ENCODE data around the gene KCTD4.

KCTD4 gene

GRCh38 chr13:45231305-45231704 is 30.5 kb upstream of the KCTD4 start:
- no peaks in the 10 kb centered on the region for H3K36me3 ChIP-seq (ENCODE audit: control insufficient read depth in 5 of 5, insufficient read depth in 5 of 5, low read length in 5 of 5)
- no peak overlapping the region for H3K4me3 ChIP-seq (ENCODE audit: low read depth in 1 of 5, low read length in 5 of 5)
- H3K27ac ChIP-seq (ENCODE audit: low read depth, low read length): no peak overlapping the region
- H3K4me1 ChIP-seq (ENCODE audit: control insufficient read depth in 5 of 5, insufficient read depth in 5 of 5, low read length in 5 of 5): no peaks in the 10 kb centered on the region
- H3K9me3 ChIP-seq (ENCODE audit: control insufficient read depth in 5 of 5, low read length in 5 of 5): no peaks in the 10 kb centered on the region
- no peak overlapping the region for H3K9ac ChIP-seq (ENCODE audit: low read length in 5 of 5)
- H3K27me3 ChIP-seq (ENCODE audit: control insufficient read depth in 5 of 5, insufficient read depth in 4 of 5, low read length in 5 of 5): no peaks in the 10 kb centered on the region

- no peaks in the 10 kb centered on the region for H3K9me3 ChIP-seq (ENCODE audit: control insufficient read depth in 5 of 5, low read length in 5 of 5)
- H3K27ac ChIP-seq (ENCODE audit: low read depth, low read length): no peak overlapping the region
- H3K4me3 ChIP-seq (ENCODE audit: low read depth in 1 of 5, low read length in 5 of 5): no peak overlapping the region
- no peaks in the 10 kb centered on the region for H3K27me3 ChIP-seq (ENCODE audit: control insufficient read depth in 5 of 5, insufficient read depth in 4 of 5, low read length in 5 of 5)
- no peak overlapping the region for H3K9ac ChIP-seq (ENCODE audit: low read length in 5 of 5)
- no peaks in the 10 kb centered on the region for H3K4me1 ChIP-seq (ENCODE audit: control insufficient read depth in 5 of 5, insufficient read depth in 5 of 5, low read length in 5 of 5)
- H3K36me3 ChIP-seq (ENCODE audit: control insufficient read depth in 5 of 5, insufficient read depth in 5 of 5, low read length in 5 of 5): no peaks in the 10 kb centered on the region
Measured at GRCh38 chr13:45229172-45229571, 28.3 kb upstream of the KCTD4 start.

- Histone ChIP-seq H3K4me3 (ENCODE audit: low read depth in 1 of 5, low read length in 5 of 5) (no peak overlapping the region), H3K36me3 (ENCODE audit: control insufficient read depth in 5 of 5, insufficient read depth in 5 of 5, low read length in 5 of 5) (no peaks in the 10 kb centered on the region), H3K27me3 (ENCODE audit: control insufficient read depth in 5 of 5, insufficient read depth in 4 of 5, low read length in 5 of 5) (no peaks in the 10 kb centered on the region), H3K9ac (ENCODE audit: low read length in 5 of 5) (no peak overlapping the region), H3K27ac (ENCODE audit: low read depth, low read length) (no peak overlapping the region), H3K4me1 (ENCODE audit: control insufficient read depth in 5 of 5, insufficient read depth in 5 of 5, low read length in 5 of 5) (no peaks in the 10 kb centered on the region), H3K9me3 (ENCODE audit: control insufficient read depth in 5 of 5, low read length in 5 of 5) (no peaks in the 10 kb centered on the region)
Measured at GRCh38 chr13:45228002-45228401, 27.2 kb upstream of the KCTD4 start.

- H3K27me3 ChIP-seq (ENCODE audit: control insufficient read depth in 5 of 5, insufficient read depth in 4 of 5, low read length in 5 of 5): no peaks in the 10 kb centered on the region
- H3K9ac ChIP-seq (ENCODE audit: low read length in 5 of 5): no peak overlapping the region
- no peak overlapping the region for H3K4me3 ChIP-seq (ENCODE audit: low read depth in 1 of 5, low read length in 5 of 5)
Measured at GRCh38 chr13:45226024-45226423, 25.2 kb upstream of the KCTD4 start.

GRCh38 chr13:45225370-45225769 is 24.5 kb upstream of the KCTD4 start:
- Histone ChIP-seq H3K36me3 (ENCODE audit: control insufficient read depth in 5 of 5, insufficient read depth in 5 of 5, low read length in 5 of 5) (no peaks in the 10 kb centered on the region), H3K9ac (ENCODE audit: low read length in 5 of 5) (no peak overlapping the region), H3K4me3 (ENCODE audit: low read depth in 1 of 5, low read length in 5 of 5) (no peak overlapping the region), H3K27me3 (ENCODE audit: control insufficient read depth in 5 of 5, insufficient read depth in 4 of 5, low read length in 5 of 5) (no peaks in the 10 kb centered on the region), H3K4me1 (ENCODE audit: control insufficient read depth in 5 of 5, insufficient read depth in 5 of 5, low read length in 5 of 5) (no peaks in the 10 kb centered on the region), H3K27ac (ENCODE audit: low read depth, low read length) (no peak overlapping the region), H3K9me3 (ENCODE audit: control insufficient read depth in 5 of 5, low read length in 5 of 5) (no peaks in the 10 kb centered on the region)

More at GRCh38 chr13:45226024-45226423, 25.2 kb upstream of the KCTD4 start:
- Histone ChIP-seq H3K36me3 (ENCODE audit: control insufficient read depth in 5 of 5, insufficient read depth in 5 of 5, low read length in 5 of 5) (no peaks in the 10 kb centered on the region), H3K4me1 (ENCODE audit: control insufficient read depth in 5 of 5, insufficient read depth in 5 of 5, low read length in 5 of 5) (no peaks in the 10 kb centered on the region), H3K9me3 (ENCODE audit: control insufficient read depth in 5 of 5, low read length in 5 of 5) (no peaks in the 10 kb centered on the region), H3K27ac (ENCODE audit: low read depth, low read length) (no peak overlapping the region)

GRCh38 chr13:45224176-45224575 is 23.3 kb upstream of the KCTD4 start:
- H3K36me3 ChIP-seq (ENCODE audit: control insufficient read depth in 5 of 5, insufficient read depth in 5 of 5, low read length in 5 of 5): no peaks in the 10 kb centered on the region
- H3K4me1 ChIP-seq (ENCODE audit: control insufficient read depth in 5 of 5, insufficient read depth in 5 of 5, low read length in 5 of 5): peaks cover 0 to 7% (median 4%) of the 10 kb centered on the region in 5 donors
- no peaks in the 10 kb centered on the region for H3K9me3 ChIP-seq (ENCODE audit: control insufficient read depth in 5 of 5, low read length in 5 of 5)
- no peaks in the 10 kb centered on the region for H3K27me3 ChIP-seq (ENCODE audit: control insufficient read depth in 5 of 5, insufficient read depth in 4 of 5, low read length in 5 of 5)
- no peak overlapping the region for H3K27ac ChIP-seq (ENCODE audit: low read depth, low read length)
- no peak overlapping the region for H3K9ac ChIP-seq (ENCODE audit: low read length in 5 of 5)
- H3K4me3 ChIP-seq (ENCODE audit: low read depth in 1 of 5, low read length in 5 of 5): no peak overlapping the region

- H3K27ac ChIP-seq (ENCODE audit: low read depth, low read length): no peak overlapping the region
- H3K4me1 ChIP-seq (ENCODE audit: control insufficient read depth in 5 of 5, insufficient read depth in 5 of 5, low read length in 5 of 5): peaks cover 0 to 9% (median 4%) of the 10 kb centered on the region in 5 donors
- H3K36me3 ChIP-seq (ENCODE audit: control insufficient read depth in 5 of 5, insufficient read depth in 5 of 5, low read length in 5 of 5): no peaks in the 10 kb centered on the region
- no peak overlapping the region for H3K9ac ChIP-seq (ENCODE audit: low read length in 5 of 5)
- H3K4me3 ChIP-seq (ENCODE audit: low read depth in 1 of 5, low read length in 5 of 5): no peak overlapping the region
- no peaks in the 10 kb centered on the region for H3K9me3 ChIP-seq (ENCODE audit: control insufficient read depth in 5 of 5, low read length in 5 of 5)
- no peaks in the 10 kb centered on the region for H3K27me3 ChIP-seq (ENCODE audit: control insufficient read depth in 5 of 5, insufficient read depth in 4 of 5, low read length in 5 of 5)
Measured at GRCh38 chr13:45222919-45223318, 22.1 kb upstream of the KCTD4 start.

GRCh38 chr13:45222516-45222915 is 21.7 kb upstream of the KCTD4 start:
- no peak overlapping the region for H3K27ac ChIP-seq (ENCODE audit: low read depth, low read length)

GRCh38 chr13:45220403-45220802 is 19.6 kb upstream of the KCTD4 start:
- no peaks in the 10 kb centered on the region for H3K9me3 ChIP-seq (ENCODE audit: control insufficient read depth in 5 of 5, low read length in 5 of 5)
- no peaks in the 10 kb centered on the region for H3K27me3 ChIP-seq (ENCODE audit: control insufficient read depth in 5 of 5, insufficient read depth in 4 of 5, low read length in 5 of 5)
- no peak overlapping the region for H3K4me3 ChIP-seq (ENCODE audit: low read depth in 1 of 5, low read length in 5 of 5)
- H3K9ac ChIP-seq (ENCODE audit: low read length in 5 of 5): no peak overlapping the region
- H3K4me1 ChIP-seq (ENCODE audit: control insufficient read depth in 5 of 5, insufficient read depth in 5 of 5, low read length in 5 of 5): peaks cover 0 to 9% (median 4%) of the 10 kb centered on the region in 5 donors
- H3K36me3 ChIP-seq (ENCODE audit: control insufficient read depth in 5 of 5, insufficient read depth in 5 of 5, low read length in 5 of 5): no peaks in the 10 kb centered on the region
- no peak overlapping the region for H3K27ac ChIP-seq (ENCODE audit: low read depth, low read length)

More at GRCh38 chr13:45222516-45222915, 21.7 kb upstream of the KCTD4 start:
- Histone ChIP-seq H3K4me3 (ENCODE audit: low read depth in 1 of 5, low read length in 5 of 5) (no peak overlapping the region), H3K27me3 (ENCODE audit: control insufficient read depth in 5 of 5, insufficient read depth in 4 of 5, low read length in 5 of 5) (no peaks in the 10 kb centered on the region), H3K9me3 (ENCODE audit: control insufficient read depth in 5 of 5, low read length in 5 of 5) (no peaks in the 10 kb centered on the region), H3K9ac (ENCODE audit: low read length in 5 of 5) (no peak overlapping the region), H3K36me3 (ENCODE audit: control insufficient read depth in 5 of 5, insufficient read depth in 5 of 5, low read length in 5 of 5) (no peaks in the 10 kb centered on the region), H3K4me1 (ENCODE audit: control insufficient read depth in 5 of 5, insufficient read depth in 5 of 5, low read length in 5 of 5) (peaks cover 0 to 9% (median 4%) of the 10 kb centered on the region in 5 donors)

GRCh38 chr13:45219938-45220375 is 19.1 kb upstream of the KCTD4 start:
- peaks cover 0 to 9% (median 4%) of the 10 kb centered on the region in 5 donors for H3K4me1 ChIP-seq (ENCODE audit: control insufficient read depth in 5 of 5, insufficient read depth in 5 of 5, low read length in 5 of 5)
- H3K4me3 ChIP-seq (ENCODE audit: low read depth in 1 of 5, low read length in 5 of 5): peak overlapping the region in 1 of 5 donors; percentile 9
- H3K27ac ChIP-seq (ENCODE audit: low read depth, low read length): no peak overlapping the region
- H3K27me3 ChIP-seq (ENCODE audit: control insufficient read depth in 5 of 5, insufficient read depth in 4 of 5, low read length in 5 of 5): no peaks in the 10 kb centered on the region
- H3K9me3 ChIP-seq (ENCODE audit: control insufficient read depth in 5 of 5, low read length in 5 of 5): no peaks in the 10 kb centered on the region
- H3K9ac ChIP-seq (ENCODE audit: low read length in 5 of 5): no peak overlapping the region
- no peaks in the 10 kb centered on the region for H3K36me3 ChIP-seq (ENCODE audit: control insufficient read depth in 5 of 5, insufficient read depth in 5 of 5, low read length in 5 of 5)
